NCI-H146 (cell line): ENCODE data around the gene NCBP3.
"Not testable (repeated sequence)": the region's sequence is repeated elsewhere in the genome, so short reads cannot be mapped to it uniquely, and the experiment has no call there.

Experiments
- DNase-seq: peaks from one replicate; lab custom pipeline; 2025; lab: John Stamatoyannopoulos, UW

The NCBP3 gene

DNA sequence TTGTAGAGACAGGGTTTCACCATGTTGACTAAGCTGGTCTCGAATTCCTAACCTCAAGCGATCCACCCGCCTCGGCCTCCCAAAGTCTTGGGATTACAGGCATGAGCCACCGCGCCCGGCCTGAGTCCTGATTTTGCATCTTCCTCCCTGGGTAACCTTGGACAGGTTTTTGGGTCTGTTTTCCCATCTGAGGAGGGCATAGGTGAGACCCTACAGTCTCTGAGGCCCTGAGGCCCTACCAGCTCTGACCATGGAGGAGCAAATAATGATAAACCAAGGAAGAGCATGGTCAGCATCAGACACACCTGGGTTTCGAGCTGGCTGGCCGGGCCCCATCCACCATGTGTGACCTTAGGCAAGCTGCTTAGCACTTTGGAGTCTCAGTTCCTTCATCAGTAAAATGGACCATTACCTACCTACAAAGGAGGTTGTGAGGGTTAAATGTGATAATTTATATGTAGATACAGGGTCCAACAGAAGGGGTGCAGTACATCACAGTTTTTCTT is 1.2 kb upstream of the NCBP3 start:
- no peak for DNase-seq

DNA sequence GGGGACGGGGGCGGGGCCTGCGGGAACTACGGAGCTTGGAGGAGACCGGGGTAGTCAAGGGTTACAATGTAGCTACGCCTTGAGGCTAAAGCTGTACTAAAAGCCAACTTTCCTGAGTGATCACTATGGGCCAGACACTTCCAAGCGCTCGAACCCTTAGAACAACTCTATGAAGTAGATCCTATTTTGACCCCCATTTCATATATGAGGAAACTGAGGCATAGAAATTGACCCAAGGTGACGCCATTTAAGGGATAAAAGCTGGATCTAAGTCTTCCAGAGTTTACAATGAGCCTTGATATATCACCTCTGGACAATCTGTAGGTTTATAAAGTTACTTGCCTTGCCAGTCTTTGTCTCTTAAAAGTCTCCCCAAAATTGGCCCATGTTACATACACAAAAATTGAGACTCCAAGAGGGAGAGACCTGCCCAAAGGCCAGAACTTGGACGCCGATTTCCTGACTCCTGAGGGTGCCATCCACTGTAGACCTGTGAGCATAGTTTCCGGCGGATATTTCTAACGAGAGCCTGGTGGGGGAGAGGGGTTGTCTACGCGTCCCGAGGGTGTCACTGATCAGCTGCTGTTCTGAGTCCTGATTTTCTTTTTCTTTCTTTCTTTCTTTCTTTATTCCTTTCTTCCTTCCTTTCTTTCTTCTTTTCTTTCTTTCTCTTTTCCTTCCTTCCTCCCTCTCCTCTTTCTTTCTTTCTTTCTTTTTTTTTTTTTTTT is 555 bp upstream of the NCBP3 start:
- no peak for DNase-seq

DNA sequence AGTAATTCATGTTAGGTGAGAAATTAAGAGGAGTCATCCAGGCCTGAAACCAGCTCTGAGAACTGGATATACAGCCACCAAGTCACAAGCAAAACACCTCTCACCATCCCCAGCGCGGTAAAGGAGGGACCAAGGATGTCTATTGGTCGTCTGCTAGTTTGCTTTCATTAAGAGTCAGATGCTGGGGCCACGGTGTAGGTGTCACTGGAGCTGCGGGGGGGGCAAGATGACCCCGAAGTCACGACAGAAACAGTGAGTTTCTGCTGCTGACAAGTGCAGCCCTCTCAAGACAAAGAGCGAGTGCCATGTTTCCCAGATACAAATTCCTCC is 790 bp downstream of the NCBP3 start:
- DNase-seq, result peak; percentile 58

DNA sequence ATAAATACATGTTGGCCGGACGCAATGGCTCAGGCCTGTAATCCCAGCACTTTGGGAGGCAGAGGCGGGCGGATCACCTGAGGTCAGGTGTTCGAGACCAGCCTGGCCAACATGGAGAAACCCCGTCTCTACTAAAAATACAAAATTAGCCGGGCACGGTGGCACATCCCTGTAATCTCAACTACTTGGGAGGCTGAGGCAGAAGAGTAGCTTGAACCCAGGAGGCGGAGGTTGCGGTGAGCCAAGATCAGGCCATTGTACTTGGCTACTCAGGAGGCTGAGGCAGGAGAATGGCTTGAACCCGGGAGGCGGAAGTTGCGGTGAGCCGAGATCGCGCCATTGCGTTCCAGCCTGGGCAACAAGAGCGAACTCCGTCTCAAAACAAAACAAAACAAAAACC is 1.5 kb downstream of the NCBP3 start:
- DNase-seq, result not testable (repeated sequence)

DNA sequence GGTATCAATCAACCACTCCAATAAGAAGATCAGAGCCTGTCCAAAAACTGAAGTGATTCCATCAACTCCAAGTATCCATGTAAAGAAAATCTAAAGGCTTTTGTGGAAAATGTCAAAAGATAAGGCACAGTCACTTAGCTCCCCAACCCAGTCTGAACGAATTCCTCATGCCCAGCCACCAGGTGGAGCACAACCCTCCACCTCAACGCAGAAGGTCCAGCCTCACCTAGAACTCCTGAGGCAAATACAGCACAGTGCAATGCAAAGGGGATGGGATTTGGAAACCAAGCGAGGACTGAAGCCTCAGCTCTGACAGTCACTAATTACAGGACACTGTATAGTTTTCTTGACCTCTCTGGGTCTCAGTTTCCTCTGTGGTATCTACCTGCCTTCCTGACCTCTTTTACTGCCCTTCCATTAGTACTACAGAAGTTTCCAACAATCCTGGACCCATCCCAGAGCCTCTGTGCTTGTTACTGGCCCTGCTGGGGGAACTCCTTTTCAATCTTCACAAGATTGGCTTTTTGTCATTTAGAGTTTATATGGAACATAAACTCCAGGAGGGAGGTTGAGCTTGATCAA is 2.0 kb downstream of the NCBP3 start:
- DNase-seq, result peak; percentile 22

DNA sequence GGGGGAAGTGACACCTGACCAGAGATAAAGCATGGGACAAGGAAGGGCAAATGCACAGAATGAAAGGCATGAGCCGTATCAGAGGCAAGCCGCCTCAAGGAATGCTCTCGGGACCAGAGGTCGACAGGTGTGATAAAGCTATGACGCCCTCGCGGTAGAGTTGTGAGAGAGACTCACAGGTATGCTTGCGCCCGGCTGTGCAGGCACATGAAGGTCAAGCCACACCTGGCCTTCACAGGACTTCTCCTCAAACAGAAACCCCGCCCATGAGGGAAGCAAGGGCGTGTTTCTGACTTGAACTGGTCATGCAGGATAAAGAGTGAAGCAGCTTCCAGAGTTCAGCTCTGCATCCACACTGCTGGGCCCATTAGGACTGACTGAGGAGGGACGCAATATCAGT is 7.8 kb downstream of the NCBP3 start:
- DNase-seq, result peak; percentile 16

DNA sequence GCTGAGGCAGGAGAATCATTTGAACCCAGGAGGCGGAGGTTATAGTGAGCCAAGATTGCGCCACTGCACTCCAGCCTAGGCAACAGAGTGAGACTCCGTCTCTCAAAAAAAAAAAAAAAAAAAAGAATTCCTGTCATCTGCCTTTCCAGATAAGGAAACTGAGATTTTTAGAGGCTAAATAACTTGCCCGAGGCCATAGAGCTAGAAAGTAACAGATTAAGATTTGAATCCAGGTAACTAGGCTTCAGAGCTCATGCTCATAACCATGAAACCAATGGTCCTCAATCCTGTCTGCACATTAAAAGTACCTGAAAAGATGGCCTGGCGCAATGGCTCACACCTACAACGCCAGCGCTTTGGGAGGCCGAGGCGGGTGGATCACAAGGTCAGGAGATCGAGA is 9.5 kb downstream of the NCBP3 start:
- DNase-seq, result no peak

DNA sequence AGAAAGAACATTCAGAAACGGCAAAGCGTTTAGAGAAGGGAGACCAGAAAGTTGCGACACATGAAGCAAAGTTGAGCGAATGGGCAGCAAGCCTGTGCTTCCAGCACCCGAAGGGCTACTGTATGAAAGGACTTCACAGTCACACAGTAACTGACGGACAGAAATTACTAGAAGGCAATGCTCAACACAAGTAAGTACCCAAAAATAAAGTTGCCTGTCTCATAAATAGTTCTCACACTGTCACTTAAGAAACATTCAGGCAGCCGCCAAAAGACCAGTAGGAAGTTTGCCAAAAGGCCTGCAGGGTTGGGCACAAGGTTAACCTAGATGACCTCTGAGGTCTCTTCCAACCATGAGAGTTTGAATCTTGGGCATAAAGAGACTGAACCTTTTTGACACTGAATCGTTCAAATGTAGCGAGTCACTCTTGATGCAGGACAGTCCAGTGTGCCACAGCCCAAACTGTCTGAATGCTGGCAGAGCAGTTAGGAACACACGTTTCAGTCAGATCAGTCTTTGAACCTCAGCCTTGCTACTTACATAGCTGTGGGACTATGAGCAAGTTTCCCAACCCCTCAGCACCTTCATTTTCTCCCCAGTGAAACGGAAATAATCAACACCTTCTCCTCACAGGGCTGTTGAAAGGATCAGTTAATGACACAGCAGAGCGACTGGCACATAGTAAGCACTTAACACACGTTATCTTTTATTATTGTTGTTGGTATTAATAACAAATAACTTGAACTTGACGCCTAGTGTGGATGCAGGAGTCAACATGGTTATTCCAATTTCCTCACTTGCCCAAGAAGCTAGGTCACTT is 10.4 kb downstream of the NCBP3 start:
- no peak for DNase-seq

DNA sequence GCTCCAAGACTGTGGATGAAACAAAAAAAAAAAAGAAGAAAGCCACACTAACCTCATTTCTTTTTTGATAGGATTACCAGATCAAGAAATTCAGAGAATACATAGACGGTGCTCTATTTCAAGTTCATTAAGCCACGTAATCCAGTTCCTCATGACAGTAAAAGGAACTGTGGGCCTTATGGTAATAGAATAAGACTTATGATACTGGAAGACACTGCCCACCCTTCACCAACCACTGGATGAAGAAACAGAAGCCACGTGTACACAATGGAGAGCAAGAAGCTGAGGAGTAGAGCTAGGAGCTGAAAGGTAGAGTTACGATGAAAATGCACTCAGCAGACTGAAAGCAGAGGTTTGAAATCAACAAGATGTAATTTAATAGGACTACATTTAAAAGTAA is 11.2 kb downstream of the NCBP3 start:
- no peak for DNase-seq

DNA sequence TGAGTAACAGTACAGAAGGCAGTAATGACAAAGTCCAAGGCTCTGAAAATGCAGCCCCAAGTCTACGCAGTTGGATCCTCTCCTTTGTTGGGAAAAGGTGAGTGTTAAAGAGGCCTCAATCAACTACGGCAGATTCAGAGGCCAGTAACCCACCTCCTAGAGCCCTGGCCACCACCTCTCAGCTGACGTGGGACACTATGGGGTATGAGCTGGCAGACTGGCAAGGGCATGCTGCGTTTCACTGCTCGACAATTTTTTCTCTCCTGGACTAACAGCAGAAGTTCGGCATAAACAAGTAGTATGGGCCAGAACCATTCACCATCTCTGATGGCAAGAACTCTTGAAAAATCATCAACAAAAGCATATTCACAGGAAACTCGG is 17.2 kb downstream of the NCBP3 start:
- DNase-seq, result no peak

DNA sequence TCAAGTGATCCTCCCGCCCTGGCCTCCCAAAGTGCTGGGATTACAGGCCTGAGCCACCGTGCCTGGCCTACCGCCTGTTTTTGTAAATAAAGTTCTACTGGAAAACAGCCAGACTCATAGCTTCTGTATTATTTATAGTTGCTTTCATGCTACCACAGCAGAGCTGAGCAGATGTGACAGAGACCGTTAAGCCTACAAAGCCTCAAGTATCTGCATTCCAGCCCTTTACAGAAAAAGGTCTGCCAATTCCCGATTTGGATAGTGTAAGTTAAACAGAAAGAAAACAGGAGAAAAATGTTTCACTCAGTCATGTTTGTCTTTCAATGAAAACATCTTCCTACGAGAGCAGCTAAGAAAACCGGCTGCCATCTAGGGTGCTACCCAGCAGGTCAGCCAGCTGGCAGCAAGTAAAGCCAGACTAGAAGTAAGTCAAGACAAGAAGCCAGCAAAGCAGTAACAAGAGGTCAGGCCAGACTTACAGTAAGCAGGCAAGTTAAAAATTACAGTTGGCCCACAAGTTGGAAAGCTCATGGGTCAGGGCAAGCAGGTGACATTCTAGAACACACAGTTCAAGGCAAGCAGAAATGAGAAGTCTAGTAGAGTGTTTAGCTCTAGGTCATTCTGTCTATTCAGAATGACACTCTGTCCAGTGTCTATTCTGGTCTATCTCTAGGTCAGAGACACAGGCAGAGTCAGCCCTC is 17.7 kb downstream of the NCBP3 start:
- DNase-seq, result no peak

DNA sequence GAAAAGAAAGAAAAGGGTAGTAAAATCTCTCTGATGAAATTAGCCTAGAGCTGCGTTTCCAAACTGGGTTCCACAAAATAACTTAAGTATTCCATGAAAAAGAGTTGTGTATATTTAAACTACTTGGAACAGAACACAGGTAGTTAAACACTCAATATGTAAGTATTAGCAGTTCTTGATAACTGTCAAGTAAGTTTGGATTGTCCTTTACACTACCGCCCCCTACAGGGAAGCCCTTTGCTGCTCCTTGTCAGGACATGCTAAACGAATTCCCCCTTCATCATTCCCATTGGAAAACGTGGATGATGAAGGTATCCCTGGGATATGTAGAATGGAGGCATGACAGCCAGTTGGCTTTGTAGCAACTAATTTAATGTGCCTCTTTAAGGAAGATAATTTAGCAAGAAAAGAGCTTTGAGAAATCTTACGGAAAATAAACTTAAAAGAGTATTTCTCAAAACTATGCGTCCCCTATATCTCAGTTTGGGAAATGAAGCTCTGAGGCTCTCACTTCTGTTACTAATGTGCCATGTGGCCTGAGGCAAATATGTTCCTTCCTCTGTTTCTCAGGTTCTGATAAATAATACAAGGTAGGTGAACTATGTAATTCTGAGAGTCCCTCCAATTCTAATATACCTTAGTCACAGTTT is 18.8 kb downstream of the NCBP3 start:
- peak; percentile 53 for DNase-seq

DNA sequence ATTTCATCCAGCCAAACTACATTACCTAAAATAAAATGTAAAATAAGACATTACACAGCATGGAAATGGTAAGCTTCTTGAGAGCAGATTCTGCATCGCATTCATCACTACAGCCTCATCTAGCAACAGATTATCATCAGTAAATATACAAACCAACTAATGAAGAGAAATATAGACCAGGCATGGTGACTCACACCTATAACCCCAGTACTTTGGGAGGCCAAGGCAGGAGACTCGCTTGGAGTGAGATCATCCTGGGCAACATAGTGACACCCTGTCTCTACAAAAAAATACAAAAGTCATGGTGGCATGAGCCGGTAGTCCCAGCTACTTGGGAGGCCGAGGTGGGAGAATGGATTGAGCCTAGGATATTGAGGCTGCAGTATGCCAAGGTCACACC is 19.9 kb downstream of the NCBP3 start:
- no peak for DNase-seq

DNA sequence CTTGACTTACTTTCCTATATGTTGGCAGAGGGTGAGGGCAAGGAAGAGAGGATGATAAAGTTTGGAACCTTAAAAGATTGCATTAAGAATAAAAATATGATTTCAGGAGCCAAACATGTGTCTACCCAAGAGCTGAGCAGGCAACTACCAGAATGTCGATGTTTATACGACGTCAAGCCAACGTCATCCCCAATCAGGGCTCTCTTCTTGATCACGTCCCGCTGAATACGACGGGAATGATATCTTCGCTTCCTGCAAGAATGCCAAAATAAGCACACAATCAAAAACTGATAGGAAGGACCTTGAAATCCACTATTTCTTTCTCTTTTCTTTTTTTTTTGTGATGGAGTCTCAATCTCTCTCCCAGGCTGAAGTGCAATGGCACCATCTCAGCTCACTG is 24.9 kb downstream of the NCBP3 start:
- DNase-seq, result no peak

DNA sequence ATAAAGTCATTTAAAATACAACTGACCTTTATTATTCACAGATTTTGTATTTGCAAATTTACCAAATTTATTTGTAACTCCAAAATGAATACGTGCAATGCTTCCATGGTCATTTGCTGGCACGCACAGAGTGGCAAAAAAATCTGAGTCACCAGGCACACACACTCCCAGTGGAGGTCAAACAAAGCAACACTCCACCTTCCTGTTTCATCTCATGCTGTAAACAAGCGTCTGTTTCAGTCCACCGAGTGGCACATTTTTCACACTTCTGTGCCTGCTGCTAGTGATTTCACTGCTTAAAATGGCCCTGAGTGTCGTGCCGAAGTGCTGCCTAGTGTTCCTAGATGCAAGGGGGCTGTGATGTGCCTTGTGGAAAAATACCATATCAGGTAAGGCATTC is 27.3 kb downstream of the NCBP3 start:
- no peak for DNase-seq

DNA sequence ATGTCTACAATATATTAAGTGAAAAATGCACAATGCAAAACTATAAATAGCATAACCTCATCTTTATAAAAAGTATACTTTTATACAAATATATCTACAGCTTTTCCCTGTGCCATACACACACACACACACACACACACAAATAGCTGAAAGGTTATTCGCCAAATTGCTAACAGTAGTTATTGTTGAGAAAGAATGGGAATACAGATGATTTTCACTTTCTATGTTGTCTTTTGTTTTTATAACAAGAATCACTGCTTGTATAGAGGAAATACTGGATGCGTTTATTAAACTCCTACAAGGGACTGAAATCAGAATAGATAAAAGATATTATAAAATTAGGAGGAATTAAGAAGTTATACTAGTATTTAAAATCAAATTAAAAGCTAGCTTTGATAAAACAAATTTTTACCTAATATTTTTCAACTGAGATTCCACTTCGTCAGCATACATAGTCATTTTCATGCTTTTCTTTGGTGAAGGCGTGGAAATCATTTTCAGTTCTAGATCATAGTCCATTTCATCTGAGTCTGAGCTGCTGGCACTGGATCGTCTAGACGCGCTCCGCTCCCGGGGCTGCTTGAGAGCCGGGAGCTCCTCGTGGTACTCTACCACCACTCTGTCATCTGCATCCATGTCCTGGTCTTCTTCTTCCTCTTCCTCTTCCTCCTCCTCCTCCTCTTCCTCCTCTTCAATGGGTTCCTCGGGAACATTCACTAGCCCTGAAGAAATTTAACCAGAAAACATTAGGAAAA is 28.0 kb downstream of the NCBP3 start:
- no peak for DNase-seq

DNA sequence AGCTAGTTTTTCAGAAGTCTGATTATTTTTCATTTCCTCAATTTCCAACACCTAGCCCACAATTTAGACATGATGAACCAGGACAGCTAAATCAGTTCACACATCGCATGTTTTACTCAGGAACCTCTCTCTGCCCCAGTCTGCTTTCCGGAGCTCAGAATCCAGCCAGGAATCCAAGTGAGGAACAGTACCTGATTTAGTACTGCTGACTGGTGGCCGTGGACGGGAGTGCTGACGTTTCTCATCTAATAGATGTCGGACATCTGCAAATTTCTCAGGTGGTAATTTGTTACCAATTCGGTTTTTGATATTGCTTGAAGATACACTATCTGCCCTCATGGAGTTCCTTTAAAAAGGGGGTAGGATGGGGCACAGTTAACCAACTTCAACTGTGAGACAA is 30.1 kb downstream of the NCBP3 start:
- DNase-seq, result no peak

DNA sequence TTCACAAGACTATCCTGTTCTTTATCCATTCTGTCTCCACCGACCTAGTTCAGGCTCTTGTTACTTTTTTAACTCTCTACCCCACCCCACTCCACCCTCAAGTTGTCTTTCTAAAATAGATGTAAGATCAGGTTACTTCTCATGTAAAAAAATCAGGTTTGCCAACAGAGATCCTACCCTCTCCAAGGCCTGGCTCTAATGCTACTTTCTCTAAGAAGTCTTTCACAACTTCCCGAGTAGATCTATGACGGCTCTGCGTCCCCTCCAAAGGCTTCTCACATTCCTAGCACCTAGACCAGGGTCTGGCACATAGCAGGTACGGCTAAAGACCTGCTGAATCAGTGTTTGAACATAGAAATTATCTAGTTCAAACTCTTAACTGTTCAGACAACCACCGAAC is 30.9 kb downstream of the NCBP3 start:
- DNase-seq, result no peak

DNA sequence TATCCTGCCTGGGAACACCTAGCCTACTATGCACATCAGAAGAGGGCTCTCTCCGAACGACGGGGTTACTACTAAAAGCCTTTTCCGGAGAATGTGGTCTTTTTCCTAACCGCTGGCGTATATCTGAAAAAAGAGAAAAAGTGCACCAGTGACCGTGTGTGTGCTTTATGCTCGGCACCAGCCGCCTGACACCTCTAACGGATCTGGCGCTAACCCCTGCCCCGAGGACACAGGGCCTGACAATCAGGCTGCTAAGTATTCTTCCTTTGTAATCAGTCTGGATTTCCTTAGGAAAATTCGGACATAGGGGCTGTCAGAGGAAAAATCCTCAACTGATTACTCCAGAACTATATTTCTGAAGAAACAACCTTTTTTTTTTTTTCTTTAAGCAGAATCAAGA is 31.7 kb downstream of the NCBP3 start:
- DNase-seq, result no peak

DNA sequence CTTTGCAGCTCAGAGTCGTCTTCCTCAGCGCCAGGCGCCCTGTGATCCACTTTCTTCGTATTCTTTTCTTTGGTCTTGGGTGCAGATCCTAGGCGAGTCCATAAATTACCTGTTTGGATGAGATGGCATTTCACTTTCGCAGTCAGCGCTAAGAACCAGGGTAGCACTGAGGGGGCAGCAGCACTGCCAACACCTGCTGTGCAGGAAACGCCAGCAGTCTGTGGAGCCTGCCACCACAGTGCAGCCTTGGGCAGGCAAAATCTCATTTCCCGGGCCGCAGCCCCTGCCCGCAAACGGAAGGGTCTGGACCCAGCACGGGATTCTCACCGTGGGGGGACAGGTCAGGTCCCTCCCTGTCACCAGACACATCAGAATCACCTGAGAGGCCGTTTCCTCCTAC is 32.9 kb downstream of the NCBP3 start:
- DNase-seq, result no peak

DNA sequence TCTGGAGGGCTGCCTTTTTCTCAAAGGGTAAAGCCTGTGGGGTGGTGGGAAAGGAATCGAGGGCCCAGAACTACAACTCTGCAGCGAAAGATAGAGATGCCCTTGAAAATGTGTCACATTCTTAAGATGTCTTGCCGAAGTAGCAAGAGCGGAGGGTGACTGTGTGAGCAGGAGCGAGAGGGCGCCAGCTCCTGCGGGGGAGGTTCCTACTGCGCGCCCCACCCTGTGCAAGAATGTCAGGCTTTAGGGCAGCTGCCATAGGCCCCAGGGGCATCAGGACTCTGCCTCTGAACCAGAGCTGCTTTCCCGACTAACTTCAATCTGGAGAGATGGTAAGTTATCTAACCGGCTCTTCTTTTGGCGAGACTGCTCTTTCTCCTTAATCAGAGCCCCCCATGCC is 33.3 kb downstream of the NCBP3 start:
- DNase-seq, result no peak
